ENCODE results near the gene ANKDD1B. TPM values are rescaled to one million over a fixed set of nuclear protein-coding genes. Genes with fewer than 3 reads are reported as not detected.

ANKDD1B gene
- polyA plus RNA-seq, 3 donors = 0.32 TPM; not detected in 2

- H3K4me3 Mint-ChIP-seq = no peak overlapping the region
- H4K20me1 ChIP-seq (ENCODE audit: insufficient read depth, low read length) = no peaks in the 10 kb centered on the region
- H2AFZ ChIP-seq (ENCODE audit: insufficient read depth, low read depth, low read length, poor library complexity, severe bottlenecking) = no peak overlapping the region
- no peaks in the 10 kb centered on the region for H3K27me3 ChIP-seq (ENCODE audit: control insufficient read depth in 2 of 2, insufficient read depth in 2 of 2, low read length in 2 of 2)
- peaks cover 20% of the 10 kb centered on the region for H3K4me1 Mint-ChIP-seq
- H3K27ac Mint-ChIP-seq = no peak overlapping the region
- H3K4me1 ChIP-seq (ENCODE audit: control insufficient read depth in 1 of 2, insufficient read depth in 2 of 2, low read length in 2 of 2) = peaks cover 9 to 17% of the 10 kb centered on the region in 2 donors
- no peaks in the 10 kb centered on the region for H3K79me2 ChIP-seq (ENCODE audit: insufficient read depth, low read length)
- no peaks in the 10 kb centered on the region for H3K9me3 ChIP-seq (replicated peaks in 1 of 2; ENCODE audit: control insufficient read depth in 1 of 2, insufficient read depth in 1 of 2, low read length in 2 of 2)
- peaks cover 32 to 34% of the 10 kb centered on the region in 2 donors for H3K36me3 Mint-ChIP-seq
- no peak overlapping the region for H3K4me2 ChIP-seq (replicated peaks; ENCODE audit: extremely low read depth, low read length, poor library complexity, severe bottlenecking)
- no CpG with 5 or more reads among the region's 2 CpGs for WGBS (ENCODE audit: insufficient coverage)
- no peak overlapping the region for H3K4me3 ChIP-seq (replicated peaks in 1 of 3; ENCODE audit: low read depth in 2 of 3, low read length in 3 of 3)
- H3K27me3 Mint-ChIP-seq (ENCODE audit: low read depth in 3 of 3) = no peaks in the 10 kb centered on the region
- H3K36me3 ChIP-seq (replicated peaks in 1 of 2; ENCODE audit: control insufficient read depth in 1 of 2, insufficient read depth in 2 of 2, low read length in 2 of 2) = peaks cover 30 to 44% of the 10 kb centered on the region in 2 donors
- intact Hi-C loops (cut with micrococcal nuclease) = no loop called here
- DNase-seq = no peak
- H3K9me3 Mint-ChIP-seq = no peaks in the 10 kb centered on the region
- no peak overlapping the region for H3K27ac ChIP-seq (ENCODE audit: low read depth in 1 of 2, low read length in 2 of 2)
- no peak for TF ChIP-seq CTCF (IDR thresholded peaks at IDR 0.05)
- no peak overlapping the region for H3K9ac ChIP-seq (ENCODE audit: insufficient read depth, low read length, poor library complexity, severe bottlenecking)
Observed at GRCh38 chr5:75671506-75671905, 60.3 kb downstream of the ANKDD1B start.

DNA sequence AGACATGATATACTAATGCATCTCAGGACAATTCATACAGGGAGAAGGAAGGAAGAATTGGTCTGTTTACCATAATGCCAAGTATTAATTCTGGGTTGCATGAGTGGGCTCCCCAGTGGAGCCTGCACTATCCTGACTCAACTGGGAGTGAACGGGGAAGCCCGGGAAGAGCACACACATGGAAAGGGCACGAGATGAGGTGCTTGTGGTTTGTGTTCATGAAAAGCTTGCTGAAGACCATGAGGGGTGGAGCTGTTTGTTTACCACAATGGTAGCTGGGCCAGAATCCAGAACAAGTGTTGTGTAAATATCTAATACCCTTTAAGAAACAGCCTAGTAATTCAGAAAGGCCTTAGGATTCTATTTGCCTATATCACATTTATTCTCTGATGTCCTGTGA, 61.4 kb downstream of the ANKDD1B start:
- WGBS (ENCODE audit: insufficient coverage) = 100% methylated on average over 2 of the region's 3 CpGs
- Mint-ChIP-seq H3K4me1 (peaks cover 21% of the 10 kb centered on the region), H3K9me3 (no peaks in the 10 kb centered on the region), H3K27ac (peak overlapping the region in 2 of 7 donors; percentile 7 to 32), H3K27me3 (ENCODE audit: low read depth in 3 of 3) (no peaks in the 10 kb centered on the region), H3K4me3 (no peak overlapping the region), H3K36me3 (peaks cover 37 to 44% of the 10 kb centered on the region in 2 donors)
- Histone ChIP-seq H3K4me1 (ENCODE audit: control insufficient read depth in 1 of 2, insufficient read depth in 2 of 2, low read length in 2 of 2) (peaks cover 9 to 17% of the 10 kb centered on the region in 2 donors), H3K27ac (ENCODE audit: low read depth in 1 of 2, low read length in 2 of 2) (no peak overlapping the region), H3K36me3 (replicated peaks in 1 of 2; ENCODE audit: control insufficient read depth in 1 of 2, insufficient read depth in 2 of 2, low read length in 2 of 2) (peaks cover 34 to 54% of the 10 kb centered on the region in 2 donors), H4K20me1 (ENCODE audit: insufficient read depth, low read length) (no peaks in the 10 kb centered on the region), H3K4me2 (replicated peaks; ENCODE audit: extremely low read depth, low read length, poor library complexity, severe bottlenecking) (no peak overlapping the region), H3K4me3 (replicated peaks in 1 of 3; ENCODE audit: low read depth in 2 of 3, low read length in 3 of 3) (no peak overlapping the region), H3K27me3 (ENCODE audit: control insufficient read depth in 2 of 2, insufficient read depth in 2 of 2, low read length in 2 of 2) (no peaks in the 10 kb centered on the region), H3K9ac (ENCODE audit: insufficient read depth, low read length, poor library complexity, severe bottlenecking) (no peak overlapping the region), H3K79me2 (ENCODE audit: insufficient read depth, low read length) (no peaks in the 10 kb centered on the region), H2AFZ (ENCODE audit: insufficient read depth, low read depth, low read length, poor library complexity, severe bottlenecking) (no peak overlapping the region), H3K9me3 (replicated peaks in 1 of 2; ENCODE audit: control insufficient read depth in 1 of 2, insufficient read depth in 1 of 2, low read length in 2 of 2) (no peaks in the 10 kb centered on the region)
- DNase-seq = no peak
- intact Hi-C loops (cut with micrococcal nuclease) = no loop called here
- no peak for TF ChIP-seq CTCF (IDR thresholded peaks at IDR 0.05)
